Measurements from ENCODE around the gene TEX51. TPM values are rescaled to one million over a fixed set of nuclear protein-coding genes. Genes with fewer than 3 reads are reported as not detected.

The TEX51 gene
- total and polyA plus RNA-seq, 2 donors (not counting 3 experiments of a cell fraction or from before 2014, with no cell fraction given): not detected

GRCh38 chr2:126880817-126881216 is 17.9 kb upstream of the TEX51 start:
- Histone ChIP-seq H3K27ac (ENCODE audit: insufficient read depth, low read depth, low read length) (no peak overlapping the region), H3K9ac (replicated peaks; ENCODE audit: extremely low read depth, insufficient read depth, low read length) (no peak overlapping the region), H3K9me1 (replicated peaks; ENCODE audit: control insufficient read depth, extremely low read depth, insufficient read depth, low read length) (no peaks in the 10 kb centered on the region), H3K4me3 (replicated peaks in 1 of 3; ENCODE audit: insufficient read depth in 1 of 3, low read depth in 1 of 3, low read length in 3 of 3) (no peak overlapping the region), H4K20me1 (replicated peaks; ENCODE audit: control insufficient read depth, extremely low read depth, insufficient read depth, low read length) (no peaks in the 10 kb centered on the region), H3K79me2 (ENCODE audit: control insufficient read depth, insufficient read depth, low read length) (no peaks in the 10 kb centered on the region), H3K4me2 (ENCODE audit: insufficient read depth, low read length) (no peak overlapping the region), H3K9me3 (replicated peaks; ENCODE audit: control insufficient read depth, insufficient read depth, low read length) (no peaks in the 10 kb centered on the region), H3K36me3 (ENCODE audit: control insufficient read depth in 2 of 2, extremely low read depth in 1 of 2, insufficient read depth in 2 of 2, low read length in 2 of 2) (no peaks in the 10 kb centered on the region), H3K27me3 (ENCODE audit: control insufficient read depth in 2 of 2, insufficient read depth in 2 of 2, low read length in 2 of 2) (no peaks in the 10 kb centered on the region), H3K4me1 (ENCODE audit: control insufficient read depth, extremely low read depth, insufficient read depth, low read length) (no peaks in the 10 kb centered on the region), H2AFZ (ENCODE audit: low read depth, low read length) (no peak overlapping the region)
- ChIA-PET CTCF (no interaction called here), POLR2A (no interaction called here)
- intact Hi-C loops (cut with micrococcal nuclease): no loop called here
- dilution Hi-C loops (cut with MboI; ENCODE audit: extremely low pct_ligation_motif_present, low sequenced_read_pairs): no loop called here
- DNase-seq (ENCODE audit: low read depth, low spot score): no peak
- TF ChIP-seq MAX (IDR thresholded peaks at IDR 0.05; ENCODE audit: insufficient read depth, insufficient read length) (no peak), JUN (IDR thresholded peaks at IDR 0.05; ENCODE audit: borderline replicate concordance, insufficient read depth, insufficient read length, low read depth) (no peak), CTCF (IDR thresholded peaks at IDR 0.05; ENCODE audit: extremely low read depth in 1 of 2, insufficient read depth in 1 of 2, low read depth in 1 of 2, low read length in 2 of 2) (no peak), POLR2A (IDR thresholded peaks at IDR 0.05; ENCODE audit: low read depth, low read length) (no peak), GATA2 (IDR thresholded peaks at IDR 0.05; ENCODE audit: insufficient read depth, insufficient read length, low read depth, low read length) (no peak), FOS (IDR thresholded peaks at IDR 0.05; ENCODE audit: borderline replicate concordance, insufficient read depth, low read length) (no peak), EZH2 (IDR thresholded peaks at IDR 0.05; ENCODE audit: borderline replicate concordance, low read depth, low read length, severe bottlenecking) (no peak), POLR2AphosphoS5 (IDR thresholded peaks at IDR 0.05; ENCODE audit: insufficient read depth, low read depth, low read length) (no peak), MYC (IDR thresholded peaks at IDR 0.05; ENCODE audit: low read depth, low read length) (no peak)
- FAIRE-seq: no peak
- BruUV-seq (replicated peaks): no TSS peak

Measured in endothelial cell of umbilical vein (primary cell).